Measurements from ENCODE around the gene CDCP2.
"Not testable (repeated sequence)": the region's sequence is repeated elsewhere in the genome, so short reads cannot be mapped to it uniquely, and the experiment has no call there.

CDCP2 gene

DNA sequence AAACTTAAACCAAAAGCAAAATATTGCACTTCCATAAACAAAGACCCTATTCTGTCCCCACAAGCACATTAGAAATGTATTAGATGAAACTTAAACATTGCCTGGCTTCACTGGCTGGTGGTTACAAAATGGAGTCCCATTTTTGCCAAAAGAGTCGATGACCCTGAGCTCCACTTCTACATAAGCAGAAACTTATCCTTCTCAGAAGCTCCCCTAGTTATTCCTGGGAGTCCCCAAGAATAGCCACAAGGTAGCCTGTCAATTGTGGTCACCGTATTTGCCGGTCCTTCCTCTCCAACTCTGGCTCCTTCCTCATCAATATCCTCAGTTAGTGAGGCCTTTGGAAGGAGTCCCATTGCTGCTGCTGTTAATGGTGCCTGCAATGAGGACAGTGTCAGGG, 37.3 kb downstream of the CDCP2 start:
- no peak for DNase-seq (ENCODE audit: low read depth)

DNA sequence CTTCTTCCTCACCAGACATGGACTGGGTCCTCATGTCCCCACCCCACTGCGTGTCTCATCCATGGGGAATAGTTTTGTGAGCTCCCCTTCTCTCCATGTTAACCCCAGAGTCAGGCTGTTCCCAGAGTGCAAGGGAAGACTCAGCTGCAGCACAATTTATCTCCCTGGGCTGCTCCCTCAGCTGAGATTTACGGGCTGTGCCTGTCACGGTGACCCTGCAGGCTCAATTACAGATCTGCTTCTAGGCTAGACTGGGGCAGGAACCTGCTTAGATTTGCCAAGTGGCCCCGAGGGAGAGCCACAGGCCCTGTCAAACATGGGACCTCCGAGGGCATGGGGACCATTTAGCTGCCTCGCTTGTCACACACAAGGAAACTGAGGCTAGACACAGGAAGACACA, 37.8 kb downstream of the CDCP2 start:
- DNase-seq (ENCODE audit: low read depth), result no peak

DNA sequence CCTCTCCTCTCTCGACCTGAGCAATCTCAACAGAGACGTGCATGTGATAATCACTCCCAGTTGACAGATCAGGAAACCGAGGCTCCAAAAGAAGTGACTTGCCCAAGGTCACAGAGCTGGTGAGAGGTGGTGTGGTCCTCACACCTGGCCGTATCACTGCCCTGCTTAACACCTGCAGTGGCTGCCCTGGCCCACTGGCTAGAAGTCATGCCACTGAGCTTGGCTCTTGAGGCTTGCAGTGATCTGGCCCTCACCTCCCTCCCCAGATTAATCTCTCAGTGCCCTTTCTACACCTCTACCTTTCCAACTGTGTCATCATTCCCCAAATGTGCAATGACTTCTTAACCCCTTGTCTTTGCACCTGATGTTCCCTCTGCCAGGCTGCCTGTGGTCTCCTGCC, 38.8 kb downstream of the CDCP2 start:
- DNase-seq (ENCODE audit: low read depth), result no peak

DNA sequence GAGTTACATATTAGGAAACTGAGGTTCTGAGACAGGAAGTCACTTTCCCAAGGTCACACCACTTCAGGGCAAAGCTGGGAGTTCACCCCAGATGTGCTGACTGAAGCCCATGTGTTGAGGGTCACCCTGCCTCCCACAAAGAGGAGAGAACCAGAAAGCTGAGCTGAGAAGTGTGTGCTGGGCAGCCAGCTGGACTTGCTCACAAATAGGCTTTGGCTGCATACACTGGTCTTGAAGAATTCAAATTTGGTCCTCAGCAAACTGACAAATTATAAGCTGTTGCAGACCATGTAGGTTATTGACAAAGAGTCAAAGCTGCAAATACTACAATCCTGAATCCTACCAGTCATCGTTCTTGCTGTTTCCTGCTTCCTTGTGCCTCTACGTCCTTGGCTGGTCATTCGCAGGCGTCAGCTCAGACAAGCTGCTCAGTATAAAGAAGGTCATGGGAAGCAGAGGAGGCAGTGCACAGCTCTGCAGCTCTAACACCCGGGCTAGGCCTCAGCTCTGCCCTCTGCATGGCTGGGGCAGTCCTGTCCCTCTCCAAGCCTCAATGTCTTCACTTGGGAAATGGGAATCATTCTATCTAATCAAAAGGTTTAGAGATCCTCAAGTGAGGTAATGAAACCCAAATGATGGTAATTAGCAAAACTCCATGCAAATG, 40.0 kb downstream of the CDCP2 start:
- DNase-seq (ENCODE audit: low read depth), result no peak

DNA sequence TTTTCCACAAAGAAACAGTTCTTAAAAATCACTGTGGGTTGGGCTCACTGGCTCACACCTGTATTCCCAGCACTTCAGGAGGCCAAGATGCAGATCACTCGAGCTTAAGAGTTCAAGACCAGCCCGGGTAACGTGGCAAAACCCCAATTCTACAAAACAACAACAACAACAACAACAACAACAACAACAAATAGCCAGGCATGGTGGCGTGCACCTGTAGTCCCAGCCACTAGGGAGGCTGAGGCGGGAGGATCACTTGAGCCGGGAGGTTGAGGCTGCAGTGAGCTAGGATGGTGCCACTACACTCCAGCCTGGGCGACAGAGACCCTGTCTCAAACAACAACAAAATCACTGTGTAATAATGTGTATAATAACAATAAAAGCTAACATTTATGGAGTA, 40.8 kb downstream of the CDCP2 start:
- DNase-seq (ENCODE audit: low read depth), result no peak

DNA sequence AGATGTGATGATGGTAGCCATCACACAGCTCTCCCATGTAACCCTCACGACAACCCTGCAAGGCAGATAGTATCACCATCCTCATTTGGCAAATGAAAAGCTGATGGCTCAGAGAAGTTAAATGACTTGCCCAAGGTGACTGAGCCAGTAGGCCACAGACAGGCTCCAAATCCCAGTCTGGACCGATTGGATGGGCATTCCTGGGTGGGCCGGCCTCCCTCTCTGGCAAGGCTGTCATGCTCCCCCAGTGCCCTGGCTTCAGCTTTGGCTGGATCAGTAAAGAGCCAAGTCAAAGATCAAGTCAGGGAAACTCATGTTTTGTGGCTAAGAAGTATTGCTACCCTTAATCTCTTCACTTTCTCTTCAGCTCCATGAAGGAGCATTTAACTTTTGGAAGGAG, 41.2 kb downstream of the CDCP2 start:
- no peak for DNase-seq (ENCODE audit: low read depth)

DNA sequence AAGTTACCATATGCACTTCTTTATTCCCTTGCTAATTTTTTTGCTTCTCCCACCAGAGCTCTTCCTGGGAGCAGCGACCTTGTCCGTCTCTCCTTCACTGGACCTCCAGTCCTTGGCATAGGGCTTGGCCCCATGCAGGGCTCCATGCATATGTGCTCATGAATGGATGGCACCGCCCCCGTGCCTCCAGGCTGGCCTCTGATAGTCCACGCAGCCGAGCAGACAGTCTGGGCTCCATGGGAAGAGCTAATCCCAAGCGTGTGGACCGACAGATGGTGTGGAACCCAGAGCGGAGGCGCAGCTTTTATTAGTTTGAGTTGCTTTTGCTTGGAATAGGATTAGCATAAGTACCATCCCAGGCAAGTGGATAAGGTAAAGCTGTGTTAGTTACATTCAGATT, 41.8 kb downstream of the CDCP2 start:
- DNase-seq (ENCODE audit: low read depth), result no peak

DNA sequence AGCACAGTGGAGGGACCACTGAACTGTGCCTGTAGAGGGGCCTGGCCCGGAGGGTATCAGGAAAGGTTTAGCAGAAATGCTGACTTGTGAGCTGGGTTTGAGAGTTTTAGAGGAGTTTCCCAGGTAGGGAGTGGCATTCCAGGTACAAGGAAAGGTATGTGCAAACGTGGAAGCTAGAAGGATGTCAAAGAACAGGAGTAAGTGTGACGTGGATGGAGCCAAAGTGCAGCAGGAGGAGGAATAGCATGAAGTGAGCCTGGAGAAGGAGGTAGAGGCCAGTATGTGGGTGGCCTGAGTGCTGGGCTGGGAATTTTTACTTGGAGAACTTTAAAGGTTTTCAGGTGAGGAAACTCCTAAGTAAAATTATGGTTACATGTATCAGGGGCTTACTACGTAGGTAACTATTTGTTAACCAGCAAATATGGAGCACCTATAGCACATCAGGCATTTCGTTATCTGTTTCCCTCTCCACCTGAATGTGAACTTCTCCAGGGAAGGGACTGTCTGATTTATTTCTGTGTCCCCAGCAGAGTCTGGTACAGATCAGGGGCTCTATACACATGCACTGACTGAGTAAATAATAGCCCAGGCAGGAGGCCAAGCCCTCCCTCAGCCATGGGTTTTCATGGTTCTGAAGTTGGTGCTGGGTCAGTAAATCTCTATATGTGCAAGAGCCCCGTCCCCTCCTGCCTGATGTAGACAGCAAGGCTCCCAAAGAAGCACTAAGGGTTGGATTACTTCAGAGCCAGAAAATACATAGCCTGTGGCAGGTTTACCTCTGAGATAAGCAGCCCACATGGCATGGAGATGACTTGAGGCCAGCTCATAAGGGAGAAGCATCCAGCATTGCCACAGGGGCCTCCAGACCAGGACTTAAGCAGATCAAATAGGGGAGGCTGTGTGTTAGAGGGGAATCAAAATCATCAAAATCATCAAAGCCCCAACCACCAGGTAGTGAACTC, 43.4 kb downstream of the CDCP2 start:
- no peak for DNase-seq (ENCODE audit: low read depth)

DNA sequence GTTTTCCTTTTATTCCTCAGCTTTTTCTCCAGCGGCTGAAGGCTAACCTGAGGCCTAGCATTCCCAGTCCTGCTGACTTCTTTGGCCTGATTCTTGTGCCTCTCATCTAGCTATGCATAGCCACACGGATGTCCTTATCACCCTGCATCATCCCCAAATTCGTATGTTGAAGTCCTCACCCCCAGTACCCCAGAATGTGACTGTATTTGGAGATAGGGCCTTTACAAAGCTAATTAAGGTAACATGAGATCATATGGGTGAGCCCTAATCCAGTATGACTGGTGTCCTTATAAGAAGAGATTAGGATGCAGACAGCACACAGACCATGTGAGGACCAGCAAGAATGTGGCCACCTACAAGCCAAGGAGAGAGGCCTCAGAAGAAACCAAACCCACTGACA, 44.6 kb downstream of the CDCP2 start:
- DNase-seq (ENCODE audit: low read depth), result no peak

DNA sequence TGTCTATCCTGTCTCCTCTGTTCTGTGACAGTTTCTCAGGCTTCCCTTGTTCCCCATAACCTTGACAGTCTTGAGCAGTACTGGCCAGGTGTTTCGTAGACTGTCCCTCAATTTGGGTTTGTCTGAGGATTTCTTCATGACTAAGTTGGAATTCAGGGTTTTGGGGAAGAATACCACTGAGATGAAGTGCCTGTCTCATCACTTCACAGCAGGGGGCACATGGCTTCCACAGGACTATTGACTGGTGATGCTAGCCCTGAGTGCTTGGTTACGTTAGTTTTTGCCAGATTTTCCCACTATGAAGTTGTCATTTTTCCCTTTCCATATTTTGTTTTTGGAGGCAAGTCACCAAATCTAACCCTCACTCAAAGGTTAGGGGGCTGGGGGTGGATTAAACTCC, 45.7 kb downstream of the CDCP2 start:
- DNase-seq (ENCODE audit: low read depth), result no peak

DNA sequence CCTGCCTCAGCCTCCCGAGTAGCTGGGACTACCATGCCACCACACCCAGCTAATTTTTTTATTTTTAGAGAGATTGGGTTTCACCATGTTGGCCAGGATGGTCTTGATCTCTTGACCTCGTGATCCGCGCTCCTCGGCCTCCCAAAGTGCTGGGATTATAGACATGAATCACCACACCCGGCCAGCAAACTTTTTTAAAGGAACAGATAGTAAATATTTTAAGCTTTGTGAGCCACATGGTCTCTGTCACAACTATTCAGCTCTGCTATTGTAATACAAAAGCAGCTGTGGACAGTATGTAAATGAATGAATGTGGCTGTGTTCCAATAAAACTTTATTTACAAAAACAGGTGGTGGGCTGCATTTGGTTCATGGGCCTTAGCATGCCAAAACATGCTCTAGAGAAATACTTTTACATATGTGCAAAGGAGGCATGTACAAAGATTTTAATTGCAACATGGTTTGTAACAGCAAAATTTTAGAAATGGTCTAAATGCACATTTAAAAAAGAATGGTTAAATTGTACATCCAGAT, 47.0 kb downstream of the CDCP2 start:
- DNase-seq (ENCODE audit: low read depth), result no peak

DNA sequence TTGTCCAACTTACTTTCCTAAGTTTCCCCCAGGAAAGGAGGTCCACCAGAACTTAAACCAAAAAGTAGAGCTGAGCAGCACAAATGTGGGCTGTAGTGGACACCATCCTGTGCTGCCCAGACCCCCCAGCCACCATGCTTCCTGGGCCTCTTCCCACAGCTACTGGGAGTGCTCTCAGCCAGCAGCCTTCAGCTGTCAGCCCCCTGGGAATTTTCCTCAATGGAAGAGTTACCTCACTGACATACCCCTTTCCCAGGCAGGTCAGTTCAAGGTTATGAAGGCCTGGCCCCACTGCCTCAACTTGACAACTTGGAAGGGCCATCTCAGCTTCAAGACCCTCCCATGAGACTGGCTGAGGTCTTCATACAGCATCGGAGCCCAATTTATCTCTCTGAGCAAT, 47.7 kb downstream of the CDCP2 start:
- DNase-seq (ENCODE audit: low read depth), result no peak

DNA sequence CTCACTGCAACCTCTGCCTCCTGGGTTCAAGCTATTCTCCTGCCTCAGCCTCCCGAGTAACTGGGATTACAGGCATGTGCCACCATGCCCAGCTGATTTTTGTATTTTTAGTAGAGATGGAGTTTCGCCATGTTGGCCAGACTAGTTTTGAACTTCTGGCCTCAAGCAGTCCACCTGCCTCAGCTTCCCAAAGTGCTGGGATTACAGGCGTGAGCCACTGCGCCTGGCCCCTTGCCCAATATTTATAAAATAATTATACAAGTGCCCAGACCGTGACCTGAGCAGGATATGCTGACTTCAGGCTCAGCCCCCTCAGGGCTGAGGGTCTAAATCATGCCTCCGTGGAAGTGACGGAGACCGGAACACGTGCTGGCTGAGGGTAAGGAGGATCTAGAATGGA, 48.2 kb downstream of the CDCP2 start:
- DNase-seq (ENCODE audit: low read depth), result not testable (repeated sequence)

DNA sequence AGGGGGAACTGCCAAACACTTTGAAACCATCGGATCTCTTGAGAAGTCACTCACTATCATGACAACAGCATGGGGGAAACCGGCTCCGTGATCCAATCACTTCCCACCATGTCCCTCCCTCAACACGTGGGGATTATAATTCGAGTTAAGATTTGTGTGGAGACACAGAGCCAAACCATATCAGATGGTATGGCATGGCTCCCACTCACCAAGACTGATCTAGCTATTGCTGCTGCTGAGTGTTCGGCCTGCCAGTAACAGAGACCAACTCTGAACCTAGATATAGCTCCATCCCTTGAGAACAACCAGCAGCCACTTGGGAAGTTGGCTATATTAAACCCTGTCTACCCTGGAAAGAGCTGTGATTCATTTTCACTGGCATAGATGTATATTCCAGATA, 49.4 kb downstream of the CDCP2 start:
- no peak for DNase-seq (ENCODE audit: low read depth)

DNA sequence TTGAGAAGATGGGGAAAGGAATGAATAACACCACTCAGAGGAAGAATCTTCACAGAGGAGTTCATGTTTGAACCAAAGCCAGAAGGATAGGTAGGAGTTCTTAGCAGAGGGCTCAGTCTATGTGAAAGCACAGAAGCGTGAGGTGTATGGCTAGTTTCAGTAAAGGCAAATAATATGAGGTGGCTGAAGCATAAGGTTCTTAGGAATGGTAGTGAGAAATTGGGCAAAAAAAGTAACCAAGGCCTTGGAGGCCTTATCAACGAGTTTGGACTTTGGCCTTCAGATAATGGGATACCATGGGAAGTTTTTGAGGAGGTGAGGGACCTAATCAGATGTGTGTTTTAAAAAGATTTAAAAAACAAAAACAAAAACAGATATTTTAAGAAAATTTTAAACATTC, 52.3 kb downstream of the CDCP2 start:
- DNase-seq (ENCODE audit: low read depth), result no peak

DNA sequence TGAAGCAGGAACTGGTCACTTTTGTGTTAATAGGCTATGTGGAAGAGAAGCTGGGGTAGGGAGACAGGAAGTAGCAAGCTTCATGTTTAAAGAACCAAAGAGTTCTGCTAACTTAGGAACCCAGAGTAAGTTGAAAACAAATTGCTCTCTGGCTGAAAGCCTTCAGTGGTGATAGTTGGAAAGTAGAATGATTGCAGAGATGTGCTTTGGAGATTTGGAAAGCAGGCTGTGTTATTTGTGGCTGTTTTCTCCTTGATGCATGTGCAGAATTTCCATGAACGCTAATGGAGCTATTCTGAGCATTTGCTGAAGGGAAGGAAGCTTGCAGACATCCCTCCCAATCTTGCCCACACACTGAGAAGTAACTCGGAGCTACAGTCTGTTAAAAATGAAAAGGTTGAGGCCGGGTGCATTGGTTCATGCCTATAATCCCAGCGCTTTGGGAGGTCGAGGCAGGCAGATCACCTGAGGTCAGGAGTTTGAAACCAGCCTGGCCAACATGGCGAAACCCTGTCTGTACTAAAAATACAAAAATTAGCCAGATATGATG, 53.7 kb downstream of the CDCP2 start:
- DNase-seq (ENCODE audit: low read depth), result no peak

DNA sequence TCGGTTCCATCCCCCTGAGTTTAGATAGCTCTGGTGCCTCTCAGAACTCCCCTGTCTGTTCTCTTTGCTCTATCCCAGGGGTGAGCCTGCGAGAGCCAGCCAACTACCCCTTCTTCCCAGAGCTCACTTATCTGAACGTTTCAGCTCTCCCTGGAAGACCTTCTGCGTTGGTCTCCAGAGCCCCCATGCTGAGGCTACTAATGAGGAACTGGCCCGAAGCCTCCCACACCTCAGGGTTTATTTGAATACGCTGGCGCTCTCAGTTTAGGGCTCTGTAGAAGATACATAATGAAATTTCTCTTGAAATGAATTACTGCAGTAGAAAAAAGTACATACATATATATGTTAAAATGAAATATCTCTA, 55.9 kb downstream of the CDCP2 start:
- no peak for DNase-seq (ENCODE audit: low read depth)

DNA sequence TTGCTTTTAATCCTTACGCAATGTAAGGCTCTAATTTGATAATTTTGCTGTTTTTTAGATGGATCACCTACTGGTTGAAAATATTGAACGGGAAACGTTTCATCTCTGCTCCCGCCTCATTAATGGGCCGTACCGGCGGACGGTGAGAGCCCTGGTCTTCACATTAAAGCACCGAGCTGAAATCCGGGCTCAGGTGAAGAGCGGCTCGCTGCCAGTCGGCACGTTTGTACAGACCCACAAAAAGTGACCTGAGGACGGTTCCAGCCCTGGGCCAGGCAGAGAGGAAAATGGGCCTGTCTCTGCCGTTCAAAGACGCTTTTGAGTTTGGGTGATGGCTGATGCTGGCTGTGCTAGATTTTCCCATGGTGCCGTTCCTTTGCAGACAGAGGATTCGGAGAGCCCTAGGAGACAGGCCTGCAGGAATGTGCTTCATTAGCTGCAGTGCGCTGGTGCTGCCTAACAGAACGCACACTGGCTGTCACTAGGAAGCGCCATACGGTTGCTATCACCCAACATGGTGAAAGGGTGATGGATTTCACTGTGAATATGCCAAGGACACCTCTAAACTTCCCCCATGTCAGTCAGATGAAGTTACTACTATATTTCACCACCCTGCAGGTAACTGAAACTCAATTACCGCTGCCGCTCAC, 56.4 kb downstream of the CDCP2 start:
- no peak for DNase-seq (ENCODE audit: low read depth)

DNA sequence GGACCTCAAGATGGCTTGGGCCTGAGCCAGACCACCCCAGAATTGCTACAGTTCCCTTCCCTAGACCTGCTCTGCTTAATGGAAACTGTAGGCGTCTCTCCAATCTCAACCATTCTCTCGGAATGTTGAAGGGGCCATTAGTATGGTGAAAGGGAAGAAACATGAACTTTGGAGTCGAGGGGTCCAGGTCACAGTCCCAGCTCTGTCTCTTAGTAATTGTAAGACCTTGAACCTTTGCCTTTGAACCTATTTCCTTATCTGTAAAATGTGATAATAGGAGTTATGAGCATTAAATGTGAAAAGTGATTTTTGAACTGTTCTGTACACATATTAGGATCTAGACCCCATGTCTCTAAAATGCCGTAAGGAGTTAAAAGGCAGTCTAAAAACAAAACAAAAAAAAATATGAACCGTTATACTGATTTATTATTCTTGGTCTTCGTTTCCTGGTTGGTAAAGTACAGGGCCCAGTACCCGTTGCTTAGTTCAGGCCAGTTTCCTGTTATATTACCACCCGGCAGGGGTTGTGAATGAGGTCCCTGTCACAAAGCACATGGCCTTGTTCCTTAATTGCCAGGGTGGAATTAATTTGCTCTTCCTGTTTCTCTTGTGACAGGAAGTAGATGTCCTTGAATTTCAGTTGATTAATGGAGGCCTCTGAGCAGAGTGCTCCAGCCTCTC, 57.1 kb downstream of the CDCP2 start:
- no peak for DNase-seq (ENCODE audit: low read depth)

DNA sequence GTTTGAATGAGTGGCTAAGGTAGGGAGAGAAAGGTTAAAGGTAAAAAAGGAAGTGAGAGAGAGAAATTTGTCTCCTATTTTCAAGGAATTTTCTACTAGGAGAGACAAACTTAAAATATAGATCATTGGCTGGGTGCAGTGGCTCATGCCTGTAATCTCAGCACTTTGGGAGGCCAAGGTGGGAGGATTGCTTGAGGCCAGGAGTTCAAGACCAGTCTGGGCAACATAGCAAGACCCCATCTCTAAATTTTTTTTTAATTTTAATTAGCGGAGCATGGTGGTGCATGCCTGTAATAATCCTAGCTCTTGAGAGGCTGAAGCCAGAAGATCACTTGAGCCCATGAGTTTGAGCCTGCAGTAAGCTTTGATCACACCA, 58.1 kb downstream of the CDCP2 start:
- not testable (repeated sequence) for DNase-seq (ENCODE audit: low read depth)

DNA sequence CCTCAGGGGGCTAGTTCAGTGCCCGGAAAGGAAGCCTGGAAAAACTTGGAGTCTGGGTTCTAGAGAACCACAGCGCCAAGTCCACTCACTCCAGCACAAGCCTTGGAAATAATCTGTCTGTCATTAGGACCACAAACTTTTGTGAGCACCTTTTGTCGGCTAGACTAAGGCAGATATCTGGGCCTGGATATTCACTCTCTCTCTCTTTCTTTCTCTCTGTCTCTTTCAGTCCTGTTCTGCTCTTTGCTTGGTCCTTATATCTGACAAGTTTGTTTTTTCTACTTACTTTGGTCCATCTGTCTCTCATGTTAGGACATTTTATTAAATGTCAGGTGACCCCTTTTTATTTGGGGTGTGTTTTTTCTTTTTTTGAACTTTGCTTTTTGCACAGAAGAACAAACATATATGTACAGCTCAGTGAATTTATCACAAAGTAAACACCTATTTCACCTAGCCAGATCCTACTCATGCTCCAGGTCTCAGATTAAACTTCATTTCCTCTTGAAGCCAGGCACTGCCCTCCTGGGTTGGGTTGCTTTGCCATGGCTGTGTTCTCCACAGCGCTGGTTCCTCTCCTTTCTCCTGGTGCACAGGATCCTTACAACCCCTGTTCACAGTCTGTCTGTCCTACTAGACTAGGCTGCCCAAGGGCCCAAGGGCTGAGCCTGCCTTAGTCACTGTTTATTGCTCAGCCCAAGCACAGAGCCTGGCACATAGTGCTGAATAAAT, 58.6 kb downstream of the CDCP2 start:
- no peak for DNase-seq (ENCODE audit: low read depth)
